HG02610 (cell line): ENCODE results near the gene SLC6A4.

Source experiments
- ATAC-seq: cut with Tn5 transposase; IDR thresholded peaks from one replicate; pipeline ENCODE4 v1.9.1; 2021; ENCODE audit warnings: mild to moderate bottlenecking, moderate library complexity; ENCODE audit not compliant: unreplicated experiment

Gene SLC6A4

DNA sequence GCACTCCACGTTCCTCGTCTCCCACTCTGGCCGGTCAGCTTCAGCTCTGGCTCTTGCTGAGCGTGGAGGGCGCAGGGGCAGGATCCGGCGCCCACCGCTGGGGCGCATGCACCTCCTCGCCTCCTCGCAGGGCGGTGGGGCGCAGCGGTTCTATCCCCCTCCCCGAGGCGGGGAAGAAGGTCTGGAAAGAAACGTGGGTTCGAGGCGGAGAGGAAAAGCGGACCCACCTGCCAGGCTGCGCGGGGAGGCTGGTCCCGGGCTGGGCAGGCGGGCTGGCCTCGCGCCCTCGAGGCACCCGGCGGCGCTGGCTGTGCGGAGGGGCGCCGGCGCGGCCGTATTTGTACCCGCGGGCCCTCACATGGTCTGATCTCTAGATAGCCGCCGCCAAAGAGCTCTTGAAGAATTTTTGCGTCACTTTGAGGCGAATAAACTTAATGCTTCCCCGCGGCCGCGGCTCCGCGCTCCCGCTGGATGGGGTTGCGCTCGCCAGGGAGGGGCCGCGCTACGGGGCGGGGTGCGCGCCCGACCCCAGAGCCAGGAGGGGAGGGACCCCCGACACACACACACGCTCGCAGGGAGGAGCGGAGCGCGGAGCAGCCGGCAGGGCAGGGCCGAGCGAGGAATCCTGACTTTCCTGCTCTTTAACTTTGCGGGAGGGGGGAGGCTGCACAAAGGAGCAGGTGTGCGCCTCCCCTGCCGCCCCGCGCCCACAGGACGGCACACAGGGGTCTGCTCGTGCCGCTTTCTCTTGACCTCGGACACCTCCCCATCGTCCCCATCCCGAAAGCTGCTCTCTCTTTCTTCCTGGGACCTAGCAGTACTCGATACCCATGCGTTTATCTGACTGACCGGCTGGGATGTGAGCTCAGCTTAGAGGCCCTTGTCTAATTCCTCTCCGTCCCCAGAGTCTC lies at the start of gene SLC6A4:
Gene SLC6A4 (minus strand): TSS at position 312 of the 911 bp plus-strand sequence. CDS start 13,739 bp downstream, outside the sequence.
- no peak for ATAC-seq

GRCh38 chr17:30279156-30279555 lies 43.7 kb upstream of the SLC6A4 start:
- ATAC-seq = no peak

- ATAC-seq = no peak
Measured at GRCh38 chr17:30278032-30278431, 42.5 kb upstream of the SLC6A4 start.

- ATAC-seq = no peak
Measured at GRCh38 chr17:30275911-30276310, 40.4 kb upstream of the SLC6A4 start.

DNA sequence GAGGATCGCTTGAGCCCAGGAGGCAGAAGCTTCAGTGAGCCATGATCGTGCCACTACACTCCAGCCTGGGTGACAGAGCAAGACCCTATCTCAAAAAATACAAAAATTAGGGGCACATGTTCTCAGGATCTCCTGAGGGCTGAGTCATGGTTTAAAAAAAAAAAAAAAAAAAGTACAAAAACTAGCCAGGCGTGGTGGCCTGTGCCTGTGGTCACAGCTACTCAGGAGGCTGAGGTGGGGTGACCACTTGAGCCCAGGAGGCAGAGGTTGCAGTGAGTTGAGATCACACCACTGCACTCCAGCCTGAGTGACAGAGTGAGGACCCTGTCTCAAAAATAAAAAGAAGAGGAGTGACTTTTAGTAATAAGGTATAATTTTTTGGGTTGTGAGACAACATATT lies 39.4 kb upstream of the SLC6A4 start:
- no peak for ATAC-seq

DNA sequence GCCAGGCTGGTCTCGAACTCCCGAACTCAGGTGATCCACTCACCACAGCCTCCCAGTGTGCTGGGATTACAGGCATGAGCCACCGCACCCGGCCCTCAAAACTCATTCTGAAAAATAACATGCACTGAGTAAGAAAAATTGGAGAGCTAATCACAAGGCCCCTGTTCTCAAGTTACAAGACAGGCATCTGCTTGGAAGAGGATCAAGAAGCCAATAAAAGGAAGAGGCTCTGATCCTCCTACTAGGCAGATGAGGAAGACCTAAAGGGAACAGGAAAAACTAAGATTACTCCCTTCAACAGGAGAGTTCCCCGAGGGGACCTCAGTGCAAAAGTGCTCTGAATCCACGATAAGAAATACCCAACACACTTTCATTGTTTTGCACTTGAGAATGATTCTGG lies 37.9 kb upstream of the SLC6A4 start:
- no peak for ATAC-seq

- no peak for ATAC-seq
Measured at GRCh38 chr17:30271102-30271501, 35.6 kb upstream of the SLC6A4 start.

DNA sequence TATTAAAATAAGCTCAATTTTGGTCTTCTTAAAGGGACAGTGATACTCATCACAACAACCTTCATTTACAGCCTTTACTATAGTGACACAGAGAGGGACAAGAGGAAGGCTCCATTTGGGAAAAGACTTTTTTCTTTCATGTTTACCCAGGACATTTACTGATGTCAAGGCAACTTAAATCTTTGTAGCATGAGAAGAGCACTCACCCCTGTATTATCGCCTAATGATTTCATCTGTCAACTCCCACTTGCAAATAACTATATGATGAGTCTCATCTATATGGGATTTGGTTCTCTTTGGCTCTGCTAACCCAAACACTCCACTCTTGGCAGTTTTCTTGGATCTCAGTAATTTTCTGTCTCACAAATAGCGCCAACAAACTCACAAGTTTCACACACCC lies 32.1 kb upstream of the SLC6A4 start:
- ATAC-seq = no peak

DNA sequence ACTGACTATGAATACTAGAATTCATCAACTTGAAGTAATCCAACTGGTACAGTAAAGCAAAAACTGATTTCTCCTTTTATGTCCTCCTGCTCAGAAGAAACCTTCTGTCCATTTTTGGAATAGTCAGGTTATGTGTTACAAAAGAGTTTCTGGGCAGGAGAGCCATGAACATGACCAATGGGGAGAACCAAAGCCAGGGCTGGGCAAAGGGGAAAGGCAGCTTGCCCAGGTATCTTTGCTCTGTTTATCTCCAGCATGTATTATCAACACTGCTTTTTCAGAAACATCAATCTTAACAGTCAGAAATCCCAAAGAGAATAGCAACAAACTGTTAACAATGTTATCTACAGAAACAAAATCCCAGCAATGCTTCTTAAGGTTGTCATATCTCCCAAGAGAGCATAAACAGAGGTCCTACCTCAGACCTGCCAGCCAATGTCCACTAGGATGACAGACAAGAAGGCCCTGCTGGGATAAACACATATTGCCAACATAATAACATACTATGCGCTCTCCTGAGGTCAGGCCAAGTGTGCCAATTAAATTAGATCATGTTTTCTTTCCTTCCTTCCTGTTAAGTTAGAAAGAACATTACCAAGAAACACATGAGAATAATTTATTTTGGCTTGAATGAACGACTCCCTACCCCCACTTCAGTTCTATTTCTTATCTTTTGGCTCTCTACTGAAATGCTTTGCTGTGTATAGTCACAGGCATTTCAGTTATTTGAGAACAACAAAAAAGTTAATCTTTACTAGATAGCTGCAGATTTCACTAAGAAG lies 28.2 kb upstream of the SLC6A4 start:
- no peak for ATAC-seq

DNA sequence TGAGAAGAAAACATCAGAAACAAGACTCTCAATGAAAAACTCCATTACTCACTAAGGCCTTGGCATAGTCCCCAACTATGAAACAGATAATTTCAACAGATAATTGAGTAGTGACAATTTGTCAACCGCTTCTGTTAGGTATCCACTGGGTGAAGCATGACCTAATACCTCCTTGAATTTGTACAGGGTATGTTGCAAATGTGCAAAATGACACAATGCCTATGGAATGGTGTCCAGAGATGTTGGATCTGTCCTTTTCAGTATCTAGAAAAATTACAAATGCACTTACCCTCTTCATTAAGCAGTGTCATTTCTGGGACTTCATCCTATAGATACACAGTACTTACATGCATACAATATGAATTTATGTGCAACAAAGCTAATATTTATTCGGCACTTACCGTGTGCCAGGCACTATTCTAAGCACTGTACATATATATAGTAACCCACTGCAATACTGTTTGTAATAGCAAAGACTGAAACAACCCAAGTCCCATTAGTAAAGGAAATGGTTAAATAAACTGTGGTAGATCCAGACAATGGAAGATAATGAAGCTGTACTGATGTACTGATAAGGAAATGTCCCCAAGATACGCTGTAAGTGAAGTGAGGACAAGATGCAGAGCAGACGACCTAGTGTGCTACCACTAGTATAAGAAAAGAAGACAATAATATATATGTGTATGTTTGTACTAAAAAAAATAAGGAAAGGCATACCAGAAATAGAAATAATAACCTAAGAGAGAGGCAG lies 21.4 kb upstream of the SLC6A4 start:
- no peak for ATAC-seq

GRCh38 chr17:30254150-30254549 lies 18.7 kb upstream of the SLC6A4 start:
- no peak for ATAC-seq

DNA sequence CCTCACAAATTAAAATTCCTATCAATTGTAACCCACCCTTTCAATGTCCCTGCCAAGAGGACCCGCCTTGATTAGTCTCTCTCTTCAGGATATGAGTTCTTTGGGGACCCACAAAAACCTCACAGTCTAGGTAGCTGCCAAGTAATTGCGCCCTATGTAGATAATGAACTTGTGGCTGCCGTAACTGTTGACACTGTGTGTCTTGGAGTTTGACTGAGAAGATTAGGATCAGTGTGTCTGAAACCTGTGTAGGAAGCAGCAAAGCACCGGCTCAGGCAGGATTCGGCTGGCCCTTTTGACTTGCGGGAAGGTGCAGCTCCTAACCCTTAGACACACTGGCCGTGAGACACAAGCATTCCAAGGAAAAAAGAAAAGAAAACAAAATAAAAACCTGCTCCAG lies 17.8 kb upstream of the SLC6A4 start:
- no peak for ATAC-seq

DNA sequence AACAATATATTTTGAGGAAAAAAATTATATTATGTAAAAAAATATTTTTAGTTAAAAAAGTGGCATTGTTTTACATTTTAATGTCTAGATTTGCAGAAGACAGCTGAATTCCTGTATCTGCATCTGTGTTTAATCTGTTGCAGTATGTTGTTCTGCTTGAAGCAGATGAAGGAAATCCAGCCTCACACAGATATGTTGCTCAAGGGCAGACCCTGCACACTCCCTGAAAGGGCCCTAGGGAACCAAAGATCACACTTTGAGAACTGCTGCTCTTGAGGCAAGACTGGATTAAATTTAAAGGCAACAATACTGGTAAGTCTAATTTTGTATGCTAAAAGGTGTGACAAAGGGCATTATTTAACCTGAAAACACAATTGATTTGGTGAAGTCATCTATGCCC lies 16.4 kb upstream of the SLC6A4 start:
- no peak for ATAC-seq

- no peak for ATAC-seq
Measured at GRCh38 chr17:30249460-30249859, 14.0 kb upstream of the SLC6A4 start.

DNA sequence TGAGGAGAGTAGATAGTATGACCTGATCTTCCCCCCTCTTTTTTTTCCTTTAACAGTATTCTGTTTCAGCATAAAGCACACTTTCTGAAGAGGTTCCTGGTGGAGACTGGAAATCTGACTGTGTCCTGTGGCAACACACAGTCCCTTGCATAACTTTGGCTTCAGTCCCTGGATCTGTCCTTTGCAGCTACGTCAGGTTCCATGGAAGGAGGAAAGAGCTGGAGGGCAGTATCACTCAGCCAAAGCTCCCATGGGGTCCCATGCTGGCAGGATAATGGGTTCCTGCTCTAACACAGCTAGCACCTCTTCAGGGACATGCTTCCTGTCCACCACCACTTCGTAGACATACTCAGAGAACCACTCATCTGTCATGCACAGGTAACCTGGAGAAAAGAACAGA lies 13.3 kb upstream of the SLC6A4 start:
- ATAC-seq = no peak

GRCh38 chr17:30246460-30246859 lies 11.0 kb upstream of the SLC6A4 start:
- no peak for ATAC-seq

DNA sequence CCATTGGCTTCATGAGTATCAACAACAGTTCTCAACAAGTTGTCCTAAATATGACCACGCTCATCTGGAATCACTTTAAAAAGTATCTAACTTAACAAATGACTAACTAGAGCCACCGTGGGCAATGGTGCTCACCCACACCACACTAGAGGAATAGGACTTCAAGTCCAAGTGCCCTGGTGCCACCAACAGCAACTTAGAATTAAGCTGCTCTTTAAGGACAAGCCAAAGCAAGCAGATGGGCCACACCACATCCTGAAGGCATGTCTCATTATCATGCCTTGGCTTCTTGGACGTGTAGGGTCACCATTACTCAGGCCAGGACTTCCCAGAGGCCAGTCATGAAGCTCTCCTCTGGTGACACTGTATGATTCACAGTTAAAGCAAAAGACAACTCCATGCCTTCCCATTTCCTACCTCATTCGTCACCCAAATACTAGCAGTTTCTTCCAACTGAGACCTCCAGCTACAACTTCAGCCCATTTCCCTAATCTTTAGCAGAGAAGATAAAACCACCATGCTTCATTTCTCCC lies 9.4 kb upstream of the SLC6A4 start:
- no peak for ATAC-seq

DNA sequence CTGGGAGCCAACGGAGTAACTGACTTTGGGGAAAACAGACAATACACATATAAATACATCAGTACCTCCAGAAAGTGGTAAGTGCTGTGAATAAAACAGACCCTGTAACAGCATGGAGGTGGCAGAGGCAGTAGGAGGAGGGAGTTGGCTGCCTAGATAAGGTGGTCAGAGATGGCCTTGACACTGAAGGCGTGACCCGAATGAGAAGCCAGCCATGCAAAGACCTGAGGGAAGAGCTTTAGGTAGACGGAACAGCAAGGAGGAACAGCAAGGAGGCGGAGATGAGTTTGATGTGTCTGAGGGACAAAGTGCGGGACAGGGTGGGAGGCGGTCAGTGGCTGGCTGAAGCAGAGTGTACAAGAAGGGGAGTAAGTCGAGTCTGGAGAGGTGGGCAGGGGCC lies 8.1 kb upstream of the SLC6A4 start:
- ATAC-seq = no peak

DNA sequence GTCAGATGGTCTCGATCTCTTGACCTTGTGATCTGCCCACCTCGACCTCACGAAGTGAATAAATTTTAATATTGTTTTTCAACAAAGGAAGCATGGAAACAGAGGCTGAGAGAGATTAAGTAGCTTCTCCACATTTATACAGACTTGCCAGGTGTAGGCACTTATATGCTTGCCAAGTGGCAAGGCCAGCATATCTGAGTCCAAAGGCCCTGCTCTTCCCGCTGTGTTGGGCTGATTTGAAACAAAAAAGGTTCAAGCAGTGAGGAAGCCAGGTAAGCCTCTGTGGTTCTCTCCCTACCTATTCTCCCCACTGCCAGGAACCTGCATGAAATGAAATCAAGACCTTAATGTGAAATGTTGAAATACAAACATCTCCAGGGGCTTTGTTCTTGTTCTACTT lies 7.5 kb upstream of the SLC6A4 start:
- ATAC-seq = no peak

GRCh38 chr17:30241051-30241450 lies 5.6 kb upstream of the SLC6A4 start:
- ATAC-seq = no peak

DNA sequence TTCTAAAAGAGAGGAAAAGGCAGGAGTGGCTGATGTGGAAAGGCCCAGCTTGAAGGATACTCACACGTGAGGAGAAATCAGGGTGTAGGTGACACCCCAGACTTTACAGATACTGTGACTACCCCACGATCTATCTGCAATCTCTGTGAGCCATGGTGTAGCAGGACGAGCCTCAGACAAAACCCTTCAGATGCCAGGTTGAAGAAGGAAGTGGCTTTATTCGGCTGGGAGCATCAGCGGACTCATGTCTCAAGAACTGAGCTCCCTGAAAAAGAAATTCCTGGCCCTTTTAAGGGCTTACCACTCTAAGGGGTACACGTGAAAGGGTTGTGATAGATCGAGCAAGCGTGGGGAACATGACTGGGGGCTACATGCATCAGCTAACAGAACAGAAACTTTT lies 4.7 kb upstream of the SLC6A4 start:
- ATAC-seq = no peak
